ENCODE measurements around the gene MTTP.
"Not testable (repeated sequence)": the region's sequence is repeated elsewhere in the genome, so short reads cannot be mapped to it uniquely, and the experiment has no call there.

MTTP gene

GRCh38 chr4:99574530-99575324, at the start of gene MTTP:
MTTP (plus strand) TSS chr4:99574824; CDS start chr4:99574910, 86 bp downstream.
- no peak for DNase-seq

GRCh38 chr4:99529228-99529627, 45.4 kb upstream of the MTTP start:
- no peak for DNase-seq

- no peak for DNase-seq
Observed at GRCh38 chr4:99529956-99530355, 44.7 kb upstream of the MTTP start.

GRCh38 chr4:99534699-99535098, 39.9 kb upstream of the MTTP start:
- DNase-seq = not testable (repeated sequence)

- no peak for DNase-seq
Observed at GRCh38 chr4:99536271-99536670, 38.4 kb upstream of the MTTP start.

GRCh38 chr4:99536848-99537247, 37.8 kb upstream of the MTTP start:
- DNase-seq = no peak

GRCh38 chr4:99537674-99538073, 37.0 kb upstream of the MTTP start:
- no peak for DNase-seq

GRCh38 chr4:99540277-99540939, 34.2 kb upstream of the MTTP start:
- DNase-seq = no peak

GRCh38 chr4:99552872-99553271, 21.8 kb upstream of the MTTP start:
- DNase-seq = no peak

- DNase-seq = peak; percentile 97
Observed at GRCh38 chr4:99563310-99564186, 11.1 kb upstream of the MTTP start, which contains the start of gene TRMT10A. TRMT10A (minus strand) TSS chr4:99564039; CDS start chr4:99559338, 4,701 bp downstream.

- DNase-seq = no peak
Observed at GRCh38 chr4:99564921-99565320, 9.7 kb upstream of the MTTP start.

- no peak for DNase-seq
Observed at GRCh38 chr4:99571883-99572282, 2.7 kb upstream of the MTTP start.

- DNase-seq = no peak
Observed at GRCh38 chr4:99572527-99573240, 1.9 kb upstream of the MTTP start.

GRCh38 chr4:99573735-99574368, 772 bp upstream of the MTTP start:
- no peak for DNase-seq

GRCh38 chr4:99578714-99579113, 4.1 kb downstream of the MTTP start:
- no peak for DNase-seq

- DNase-seq = no peak
Observed at GRCh38 chr4:99585516-99585915, 10.9 kb downstream of the MTTP start.

- DNase-seq = no peak
Observed at GRCh38 chr4:99586322-99586721, 11.7 kb downstream of the MTTP start.

- no peak for DNase-seq
Observed at GRCh38 chr4:99586797-99587196, 12.2 kb downstream of the MTTP start.

- DNase-seq = no peak
Observed at GRCh38 chr4:99587309-99587708, 12.7 kb downstream of the MTTP start.

- no peak for DNase-seq
Observed at GRCh38 chr4:99587803-99588202, 13.2 kb downstream of the MTTP start.

GRCh38 chr4:99591757-99592156, 17.1 kb downstream of the MTTP start:
- no peak for DNase-seq

Measured in EL (cell line).